SK-MEL-5 (cell line): ENCODE data around the gene RBMS1. TPM values are rescaled to one million over a fixed set of nuclear protein-coding genes. Genes with fewer than 3 reads are reported as not detected.

ENCODE experiments used
- DNase-seq: peaks from one replicate; pipeline ENCODE4 v3.0.0-alpha.2; 2016; ENCODE audit warnings: low read depth, low spot score
- in situ Hi-C: cut with HindIII; loops from 2 replicates; pipeline ENCODE4 v1.10.0; 2016; ENCODE audit warnings: low sequenced_read_pairs, high pct_unique_total_duplicates, low pct_unique_long_range_greater_than_20kb
- total RNA-seq: library from RNA; depleted of rRNA; stranded (reverse); fragments of >200 nt; shearing (Covaris generic); gene quantifications from 2 replicates; pipeline ENCODE4 v1.2.3, GENCODE V29; 2014

Gene RBMS1
- total RNA-seq, 1 experiment from 2014 or later, result 56.8 TPM

DNA sequence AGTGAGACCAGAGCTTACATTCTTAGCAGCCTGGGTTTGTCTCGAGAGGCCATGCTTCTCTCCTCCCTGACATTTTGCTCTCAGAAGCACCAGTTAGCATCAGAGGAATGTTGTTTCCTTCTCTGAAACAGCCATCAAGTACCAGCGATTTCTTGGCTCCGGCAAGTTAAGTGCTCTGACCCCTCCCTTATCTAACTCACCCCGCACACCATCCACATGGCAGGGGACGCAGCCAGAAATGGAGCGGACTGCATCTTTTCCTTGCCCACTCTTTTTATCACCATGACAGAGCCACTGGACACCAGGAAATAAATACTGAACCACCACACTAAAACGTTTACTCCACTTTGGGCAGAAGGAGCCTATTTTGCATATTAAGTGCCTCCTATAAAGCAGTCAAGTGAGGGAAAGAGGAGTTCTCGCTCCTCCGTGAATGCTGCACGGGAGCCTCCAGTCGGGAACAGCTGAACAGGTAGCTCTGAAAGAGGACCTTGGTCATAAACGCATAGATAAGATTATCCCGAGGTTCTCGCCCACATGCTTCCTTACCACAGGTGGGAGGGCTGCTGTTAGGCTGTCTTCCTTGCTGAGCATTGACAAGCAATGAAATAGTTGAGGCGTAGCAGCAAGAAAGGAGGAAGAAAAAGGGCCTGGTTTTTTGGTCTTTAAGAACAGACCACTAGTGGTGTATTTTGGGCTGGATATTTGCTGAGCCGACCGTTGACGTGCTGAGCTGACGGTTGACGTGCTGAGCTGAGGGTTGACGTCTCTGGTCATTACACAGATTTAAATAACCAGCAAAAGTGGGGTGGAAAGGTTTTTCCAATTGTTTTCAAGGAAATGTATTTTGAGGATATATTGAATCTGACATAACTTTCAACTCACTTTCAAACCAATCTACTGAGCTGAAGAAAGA is 222.2 kb downstream of the RBMS1 start:
- no peak for DNase-seq
- in situ Hi-C loops, result no loop called here

GRCh38 chr2:160270571-160271113 is 223.0 kb downstream of the RBMS1 start:
- in situ Hi-C loops, result no loop called here
- no peak for DNase-seq

GRCh38 chr2:160269803-160270570 is 223.6 kb downstream of the RBMS1 start:
- in situ Hi-C loops, result no loop called here
- DNase-seq, result peak; percentile 79

GRCh38 chr2:160269365-160269764 is 224.2 kb downstream of the RBMS1 start:
- in situ Hi-C loops, result no loop called here
- no peak for DNase-seq

- no peak for DNase-seq
- in situ Hi-C loops, result no loop called here
These were observed 225.3 kb downstream of the RBMS1 start for GRCh38 chr2:160268151-160268781.

- in situ Hi-C loops, result no loop called here
- DNase-seq, result no peak
These were observed 225.9 kb downstream of the RBMS1 start for GRCh38 chr2:160267692-160268091.

DNA sequence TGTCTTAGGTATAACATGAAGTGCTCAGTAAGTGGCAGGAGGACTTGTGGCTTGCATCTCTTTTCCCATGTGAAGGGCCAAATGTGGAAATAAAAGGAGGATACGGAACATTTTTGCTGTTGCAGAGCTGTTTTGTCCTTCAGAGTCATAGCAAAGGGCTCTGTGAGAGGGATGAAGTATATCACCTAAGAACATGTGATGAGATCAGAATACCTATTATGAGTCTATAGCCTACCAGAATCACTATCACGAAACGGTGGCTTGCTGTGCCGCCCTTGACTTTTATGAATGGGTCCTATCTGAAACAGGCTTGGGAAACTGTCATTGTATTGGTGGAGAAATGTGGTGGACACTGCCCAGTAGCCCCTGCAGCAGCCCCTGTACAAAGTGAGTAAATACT is 226.6 kb downstream of the RBMS1 start:
- in situ Hi-C loops, result no loop called here
- no peak for DNase-seq

GRCh38 chr2:160266037-160266551 is 227.5 kb downstream of the RBMS1 start:
- no peak for DNase-seq
- in situ Hi-C loops, result no loop called here

DNA sequence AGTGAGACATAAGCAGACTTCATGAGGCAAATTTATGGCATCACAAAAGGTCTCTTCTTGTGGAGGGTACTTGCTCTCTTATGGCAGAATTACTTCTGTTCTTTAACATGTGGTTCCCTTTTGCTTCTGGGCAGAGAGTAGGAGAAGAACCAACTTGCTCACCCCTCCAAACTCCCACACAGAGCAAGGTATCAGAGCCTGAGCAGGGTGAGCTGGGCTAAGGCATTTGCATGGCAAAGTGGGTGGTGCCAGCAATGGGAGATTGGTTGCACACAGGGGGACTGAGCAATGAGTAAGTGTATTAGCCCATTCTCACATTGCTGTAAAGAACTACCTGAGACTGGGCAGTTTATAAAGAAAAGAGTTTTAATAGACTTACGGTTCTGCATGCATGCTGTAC is 229.3 kb downstream of the RBMS1 start:
- no peak for DNase-seq
- in situ Hi-C loops, result no loop called here

DNA sequence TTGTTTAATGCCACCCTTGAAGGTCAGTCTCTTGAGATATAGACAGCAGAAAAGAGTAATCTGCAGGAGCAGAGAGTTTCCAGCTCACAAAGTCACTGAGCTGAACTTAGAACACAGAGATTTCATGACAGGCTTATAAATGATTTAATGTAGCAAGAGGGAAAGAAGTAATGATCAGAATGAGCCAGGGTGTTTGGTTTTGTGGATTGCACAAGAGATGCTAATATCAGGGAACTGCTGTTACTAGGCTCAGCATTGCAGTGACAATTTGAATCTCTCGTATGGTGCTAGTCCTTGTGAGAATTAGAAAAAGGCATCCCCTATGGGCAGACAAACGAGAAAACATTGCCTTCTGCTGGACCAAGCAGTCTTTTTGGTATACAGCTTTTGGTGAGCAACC is 231.9 kb downstream of the RBMS1 start:
- in situ Hi-C loops, result no loop called here
- DNase-seq, result no peak

DNA sequence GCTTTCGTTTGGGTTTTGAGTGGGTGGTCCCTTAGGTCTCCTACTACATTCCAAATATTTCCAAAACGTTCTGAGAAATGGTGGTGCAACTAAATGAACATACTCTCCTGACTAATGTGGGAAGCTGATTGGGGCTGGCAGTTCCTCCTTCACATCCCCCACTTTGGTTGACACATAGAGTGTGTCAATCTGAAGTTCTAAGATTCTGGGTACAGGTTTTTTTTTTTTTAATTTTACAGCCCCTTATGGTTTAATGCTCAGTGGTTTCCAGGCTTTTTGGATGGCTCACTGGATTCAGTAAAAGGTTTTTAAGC is 235.2 kb downstream of the RBMS1 start:
- in situ Hi-C loops, result no loop called here
- DNase-seq, result no peak

- in situ Hi-C loops, result no loop called here
- DNase-seq, result no peak
These were observed 235.7 kb downstream of the RBMS1 start for GRCh38 chr2:160257743-160258491.

DNA sequence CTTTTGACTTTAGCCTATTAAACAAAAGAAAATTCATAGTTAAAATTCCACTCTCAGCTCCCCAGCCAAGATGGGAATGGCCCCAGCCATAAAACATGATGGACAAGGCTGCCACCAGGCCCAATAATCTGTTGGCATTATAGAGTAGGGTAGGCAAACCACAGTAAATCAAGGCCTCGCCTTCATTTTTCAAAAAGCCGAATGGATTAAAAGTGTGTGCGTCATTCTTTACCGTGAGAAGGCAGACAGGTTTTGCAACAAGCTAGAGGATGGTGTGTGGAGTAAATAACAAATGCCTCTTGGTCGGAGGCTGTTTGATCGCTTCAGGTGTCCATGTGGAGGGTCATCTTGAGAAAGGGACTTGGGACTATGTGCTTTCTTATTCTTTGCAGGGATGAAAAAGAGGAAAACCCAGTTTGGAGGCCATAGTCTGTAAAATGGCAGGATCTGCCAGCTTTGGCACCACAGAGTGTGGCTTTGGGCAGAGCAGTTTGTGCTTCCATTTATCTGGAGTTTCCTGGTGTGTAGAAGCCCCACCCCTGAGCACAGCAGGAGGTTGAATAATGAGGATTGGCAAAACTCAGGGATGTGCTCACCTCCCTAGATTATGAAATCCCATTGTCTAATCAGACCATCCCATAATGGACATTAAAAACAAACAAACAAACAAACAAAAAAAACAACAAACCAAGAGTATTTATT is 236.4 kb downstream of the RBMS1 start:
- in situ Hi-C loops, result no loop called here
- DNase-seq, result no peak

- DNase-seq, result no peak
- in situ Hi-C loops, result no loop called here
These were observed 237.1 kb downstream of the RBMS1 start for GRCh38 chr2:160256507-160256906.

DNA sequence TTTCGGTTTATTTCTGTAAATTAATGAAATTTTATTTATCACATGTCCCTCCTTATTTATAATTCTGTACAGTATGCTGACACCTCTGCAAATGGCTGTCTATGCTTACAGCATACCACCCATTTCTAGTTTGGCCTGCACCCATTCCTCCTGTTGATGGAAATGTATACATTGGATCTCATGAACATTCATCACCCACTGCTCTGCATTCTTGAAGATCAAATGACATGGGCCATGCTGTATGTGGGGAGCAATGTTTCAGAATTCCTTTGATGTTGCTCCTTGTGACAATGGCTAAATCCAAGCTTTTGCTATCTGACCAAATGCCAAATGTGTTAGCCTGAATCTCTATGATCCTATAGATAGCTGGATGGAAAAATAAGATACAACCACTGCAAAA is 238.2 kb downstream of the RBMS1 start:
- in situ Hi-C loops, result no loop called here
- DNase-seq, result no peak

GRCh38 chr2:160254189-160254762 is 239.3 kb downstream of the RBMS1 start:
- in situ Hi-C loops, result no loop called here

More at GRCh38 chr2:160254189-160254762, 239.3 kb downstream of the RBMS1 start:
- DNase-seq, result no peak
